PFSK-1 (cell line): ENCODE data around the gene ZCCHC2.

Experiments
- FOXP2 ChIP-seq: optimal IDR thresholded peaks from 2 replicates; pipeline ENCODE3; 2011; ENCODE audit warnings: borderline replicate concordance, control low read depth, inconsistent platforms; ENCODE audit not compliant: insufficient read depth; ENCODE audit errors: extremely low read length, extremely low read depth
- POLR2AphosphoS5 ChIP-seq: IDR thresholded peaks from 2 replicates; pipeline ENCODE4 v1.6.1; 2012; ENCODE audit warnings: low read depth, mild to moderate bottlenecking, control low read depth, low read length, moderate library complexity
- SIN3A ChIP-seq: IDR thresholded peaks from 2 replicates; pipeline ENCODE4 v1.6.1; 2012; ENCODE audit warnings: mild to moderate bottlenecking, low read length, moderate library complexity, borderline replicate concordance; ENCODE audit not compliant: insufficient read depth
- TAF1 ChIP-seq: IDR thresholded peaks from 2 replicates; pipeline ENCODE4 v1.6.1; 2012; ENCODE audit warnings: low read length, control low read depth, borderline replicate concordance; ENCODE audit not compliant: insufficient read depth
- TF ChIP-seq, protein P1 (sequence below), 2 experiments: IDR thresholded peaks; 2 replicates each; pipeline versions ENCODE4 v1.6.1 to v1.8.0; 2011 to 2012; ENCODE audit warnings: low read depth in 2 of 2, low read length in 2 of 2, control low read depth in 1 of 2, inconsistent platforms in 1 of 2, mild to moderate bottlenecking in 1 of 2, moderate library complexity in 1 of 2; ENCODE audit not compliant: insufficient read depth in 1 of 2

Gene ZCCHC2

GRCh38 chr18:62596145-62597005 lies 73.5 kb downstream of the ZCCHC2 start:
- TF ChIP-seq FOXP2 (no peak), SIN3A (no peak), POLR2AphosphoS5 (no peak), TAF1 (no peak)
- TF ChIP-seq, protein P1, sequence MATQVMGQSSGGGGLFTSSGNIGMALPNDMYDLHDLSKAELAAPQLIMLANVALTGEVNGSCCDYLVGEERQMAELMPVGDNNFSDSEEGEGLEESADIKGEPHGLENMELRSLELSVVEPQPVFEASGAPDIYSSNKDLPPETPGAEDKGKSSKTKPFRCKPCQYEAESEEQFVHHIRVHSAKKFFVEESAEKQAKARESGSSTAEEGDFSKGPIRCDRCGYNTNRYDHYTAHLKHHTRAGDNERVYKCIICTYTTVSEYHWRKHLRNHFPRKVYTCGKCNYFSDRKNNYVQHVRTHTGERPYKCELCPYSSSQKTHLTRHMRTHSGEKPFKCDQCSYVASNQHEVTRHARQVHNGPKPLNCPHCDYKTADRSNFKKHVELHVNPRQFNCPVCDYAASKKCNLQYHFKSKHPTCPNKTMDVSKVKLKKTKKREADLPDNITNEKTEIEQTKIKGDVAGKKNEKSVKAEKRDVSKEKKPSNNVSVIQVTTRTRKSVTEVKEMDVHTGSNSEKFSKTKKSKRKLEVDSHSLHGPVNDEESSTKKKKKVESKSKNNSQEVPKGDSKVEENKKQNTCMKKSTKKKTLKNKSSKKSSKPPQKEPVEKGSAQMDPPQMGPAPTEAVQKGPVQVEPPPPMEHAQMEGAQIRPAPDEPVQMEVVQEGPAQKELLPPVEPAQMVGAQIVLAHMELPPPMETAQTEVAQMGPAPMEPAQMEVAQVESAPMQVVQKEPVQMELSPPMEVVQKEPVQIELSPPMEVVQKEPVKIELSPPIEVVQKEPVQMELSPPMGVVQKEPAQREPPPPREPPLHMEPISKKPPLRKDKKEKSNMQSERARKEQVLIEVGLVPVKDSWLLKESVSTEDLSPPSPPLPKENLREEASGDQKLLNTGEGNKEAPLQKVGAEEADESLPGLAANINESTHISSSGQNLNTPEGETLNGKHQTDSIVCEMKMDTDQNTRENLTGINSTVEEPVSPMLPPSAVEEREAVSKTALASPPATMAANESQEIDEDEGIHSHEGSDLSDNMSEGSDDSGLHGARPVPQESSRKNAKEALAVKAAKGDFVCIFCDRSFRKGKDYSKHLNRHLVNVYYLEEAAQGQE (IDR thresholded peaks at IDR 0.05; ENCODE audit: insufficient read depth in 1 of 2, low read depth in 2 of 2, low read length in 2 of 2): no peak

GRCh38 chr18:62601871-62602270 lies 79.0 kb downstream of the ZCCHC2 start:
- TF ChIP-seq FOXP2: no peak
- TF ChIP-seq POLR2AphosphoS5: no peak
- TF ChIP-seq, protein P1 (IDR thresholded peaks at IDR 0.05; ENCODE audit: insufficient read depth in 1 of 2, low read depth in 2 of 2, low read length in 2 of 2): no peak
- no peak for TF ChIP-seq TAF1
- no peak for TF ChIP-seq SIN3A

DNA sequence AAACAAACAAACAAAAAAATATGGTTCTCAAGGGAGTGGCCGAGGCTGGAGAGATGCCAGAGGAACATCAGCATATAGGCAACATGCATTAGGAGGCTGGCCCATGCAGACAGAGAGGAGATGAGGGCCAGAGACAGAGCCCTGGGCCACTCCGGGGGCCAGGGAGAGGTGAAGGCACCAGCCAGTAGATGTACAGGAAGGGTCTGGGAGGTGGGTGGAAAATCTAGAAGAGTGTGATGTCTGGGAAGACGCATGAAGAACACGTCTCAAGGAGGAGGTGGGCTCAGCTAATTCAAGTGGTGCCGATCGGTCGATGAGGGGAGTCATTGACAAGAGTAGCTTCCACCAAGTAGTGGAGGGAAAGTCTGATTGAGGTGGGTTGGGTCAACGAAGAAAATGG lies 79.9 kb downstream of the ZCCHC2 start:
- no peak for TF ChIP-seq TAF1
- TF ChIP-seq POLR2AphosphoS5: no peak
- no peak for TF ChIP-seq FOXP2
- TF ChIP-seq SIN3A: no peak
- TF ChIP-seq, protein P1 (IDR thresholded peaks at IDR 0.05; ENCODE audit: insufficient read depth in 1 of 2, low read depth in 2 of 2, low read length in 2 of 2): no peak

DNA sequence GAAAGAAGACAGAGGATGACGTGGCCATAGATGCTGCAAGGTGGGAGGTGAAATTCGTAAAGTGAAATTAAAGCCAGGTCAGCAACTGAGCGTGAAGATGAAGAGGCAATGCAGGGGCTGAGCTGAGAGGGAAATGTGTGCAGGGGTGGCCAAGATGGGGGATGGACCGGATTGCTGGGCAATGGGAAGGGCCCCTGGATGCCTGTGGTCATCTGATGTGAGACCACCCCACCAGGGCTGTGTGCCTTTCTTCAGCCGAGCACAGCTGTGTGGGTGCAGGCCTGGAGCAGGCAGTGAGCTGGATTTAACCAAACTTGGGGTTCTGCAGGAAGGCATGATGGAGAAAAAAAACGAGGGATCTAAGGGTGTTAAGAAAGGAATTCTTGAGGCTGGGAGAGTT lies 80.4 kb downstream of the ZCCHC2 start:
- TF ChIP-seq FOXP2 (no peak), POLR2AphosphoS5 (no peak), TAF1 (no peak), SIN3A (no peak)
- TF ChIP-seq, protein P1 (IDR thresholded peaks at IDR 0.05; ENCODE audit: insufficient read depth in 1 of 2, low read depth in 2 of 2, low read length in 2 of 2): no peak
